ENCODE results near the gene MLKL.

MLKL gene

DNA sequence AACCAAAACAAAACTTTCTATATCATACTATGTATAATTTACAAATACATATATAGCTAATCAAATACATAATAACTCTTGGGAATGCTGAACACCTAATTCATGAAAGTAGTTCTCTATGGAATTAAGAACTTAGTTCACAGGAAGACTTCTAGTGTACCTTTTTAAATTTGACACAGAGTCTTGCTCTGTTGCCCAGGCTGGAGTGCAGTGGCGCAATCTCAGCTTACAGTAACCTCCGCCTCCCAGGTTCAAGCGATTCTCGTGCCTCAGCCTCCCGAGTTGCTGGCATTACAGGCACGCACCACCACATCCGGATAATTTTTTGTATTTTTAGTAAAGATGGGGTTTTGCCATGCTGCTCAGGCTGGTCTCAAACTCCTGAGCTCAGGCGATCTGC, 58.7 kb downstream of the MLKL start:
- DNase-seq = no peak

DNA sequence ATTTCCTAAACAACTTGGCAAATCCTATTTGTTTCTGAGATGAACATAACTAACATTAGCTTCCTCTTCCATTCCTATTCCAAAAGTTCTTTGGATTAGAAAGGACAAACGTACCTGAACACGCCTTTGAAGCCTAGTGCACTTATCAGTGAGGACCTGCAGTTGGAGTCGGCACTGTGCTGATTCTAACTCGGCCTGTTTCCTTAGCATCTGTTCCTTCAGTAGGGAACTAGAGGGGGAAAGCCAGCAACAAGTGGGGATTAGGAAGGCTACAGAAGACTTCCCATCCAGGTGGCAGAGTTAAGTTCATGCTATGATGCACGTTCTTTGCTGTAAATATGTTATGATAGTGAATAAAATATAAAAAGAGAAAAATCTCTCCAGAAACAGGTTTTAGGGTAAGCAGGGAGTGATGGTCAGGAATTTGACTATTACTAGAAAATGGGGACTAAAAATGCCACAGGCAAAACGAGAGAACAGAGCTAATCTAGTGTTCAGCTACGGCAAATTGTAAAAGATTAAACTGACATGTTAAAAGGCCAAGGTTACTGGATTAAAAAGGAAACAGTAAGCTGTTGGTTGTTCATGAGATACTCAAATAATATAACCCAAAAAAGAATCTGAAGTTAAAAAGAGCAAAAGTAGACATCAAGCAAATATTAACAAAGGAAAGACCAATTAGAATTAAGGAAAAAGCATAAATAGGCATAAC, 62.8 kb downstream of the MLKL start:
- DNase-seq = no peak

DNA sequence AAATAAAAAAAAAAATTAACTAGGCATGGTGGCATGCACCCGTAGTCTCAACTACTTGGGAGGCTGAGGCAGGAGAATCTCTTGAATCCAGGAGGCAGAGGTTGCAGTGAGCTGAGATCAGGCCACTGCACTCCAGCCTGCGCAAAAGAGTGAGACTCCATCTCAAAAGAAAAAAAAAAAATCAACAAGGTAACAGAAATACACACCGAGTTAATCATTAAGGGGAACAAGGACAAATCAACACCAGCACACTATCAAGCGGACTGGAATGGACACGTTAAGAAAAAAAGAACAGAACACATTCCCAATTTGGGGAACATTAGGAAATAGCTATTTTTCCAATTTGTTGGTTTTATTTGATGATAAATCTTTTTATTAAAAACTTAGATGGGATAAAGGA, 65.4 kb downstream of the MLKL start:
- no peak for DNase-seq

DNA sequence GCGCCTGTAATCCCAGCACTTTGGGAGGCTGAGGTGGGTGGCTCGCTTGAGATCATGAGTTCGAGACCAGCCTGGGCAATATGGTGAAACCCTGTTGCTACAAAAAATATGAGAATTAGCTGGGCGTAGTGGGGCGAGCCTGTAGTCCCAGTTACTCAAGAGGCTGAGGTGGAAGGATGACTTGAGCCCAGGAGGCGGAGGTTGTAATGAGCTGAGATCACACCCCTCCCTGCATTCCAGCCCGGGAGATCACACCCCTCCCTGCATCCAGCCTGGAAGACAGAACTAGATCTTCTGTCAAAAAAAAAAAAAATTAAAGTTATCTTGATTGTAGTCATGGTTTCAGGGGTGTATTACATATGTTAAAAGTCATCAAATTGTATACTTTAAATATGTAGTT, 67.0 kb downstream of the MLKL start:
- no peak for DNase-seq

DNA sequence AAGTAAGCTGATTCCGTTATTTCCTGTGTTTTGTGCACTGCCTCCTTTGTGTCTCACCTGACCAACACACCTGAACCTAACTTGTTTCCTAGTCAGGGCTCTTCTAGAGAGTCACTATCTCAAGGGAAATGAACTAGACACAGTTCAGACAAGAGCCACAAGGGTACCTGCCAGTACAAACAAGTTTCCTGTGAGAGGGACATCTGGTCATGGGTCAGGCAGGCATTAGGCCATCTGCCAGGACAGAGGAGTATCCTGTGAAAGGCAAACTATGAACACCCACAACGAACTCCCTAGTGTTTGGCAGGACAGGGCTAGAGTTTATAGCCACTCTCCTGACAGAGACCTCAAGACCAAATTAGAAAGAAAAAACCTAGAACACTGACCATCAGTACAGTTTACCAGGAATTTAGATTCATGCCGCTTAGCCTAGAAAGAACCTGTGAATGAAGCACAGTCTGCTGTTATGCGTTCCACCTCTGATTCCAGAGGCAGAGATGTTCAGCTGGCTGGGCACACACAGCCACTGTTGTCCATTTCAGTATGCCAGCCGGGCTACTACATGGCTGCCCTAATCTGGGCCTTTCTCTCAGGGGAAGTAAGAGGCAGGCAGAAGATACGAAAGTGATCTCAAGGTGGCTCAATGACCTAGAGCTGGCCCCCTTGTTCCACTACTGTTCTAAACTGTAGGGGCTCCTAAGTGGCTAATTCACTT, 73.0 kb downstream of the MLKL start:
- DNase-seq = no peak

DNA sequence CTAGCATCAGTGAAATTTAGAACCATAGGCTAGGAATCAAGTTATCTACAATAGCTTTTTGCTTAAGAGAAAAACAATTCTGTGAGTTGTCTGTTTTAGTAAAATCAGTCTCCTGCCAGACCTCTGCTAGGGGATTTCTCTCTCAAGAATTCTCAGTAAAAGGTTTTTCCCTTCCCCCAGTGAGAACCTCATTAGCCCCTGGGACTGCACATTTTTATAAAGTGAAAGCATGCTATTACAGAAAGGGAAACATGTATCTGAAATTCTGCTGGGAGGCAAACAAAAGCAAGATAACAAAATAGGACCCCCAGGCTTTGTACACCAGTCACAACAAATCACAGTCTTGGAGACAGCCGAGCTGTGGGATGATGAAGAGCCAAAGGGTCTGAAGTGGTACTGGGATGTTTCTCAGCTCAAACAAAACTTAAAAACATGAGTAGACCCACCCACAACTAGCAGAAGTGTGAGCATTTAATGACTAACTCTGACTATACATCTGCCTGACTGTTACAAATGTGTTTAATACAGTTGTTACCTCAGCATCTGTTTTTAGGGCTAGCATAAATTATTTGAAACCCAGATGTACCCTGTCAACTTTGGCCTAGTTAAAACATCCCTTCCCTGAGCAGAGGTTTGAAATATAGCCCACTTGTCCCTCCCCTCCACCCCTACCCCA, 73.8 kb downstream of the MLKL start:
- no peak for DNase-seq

DNA sequence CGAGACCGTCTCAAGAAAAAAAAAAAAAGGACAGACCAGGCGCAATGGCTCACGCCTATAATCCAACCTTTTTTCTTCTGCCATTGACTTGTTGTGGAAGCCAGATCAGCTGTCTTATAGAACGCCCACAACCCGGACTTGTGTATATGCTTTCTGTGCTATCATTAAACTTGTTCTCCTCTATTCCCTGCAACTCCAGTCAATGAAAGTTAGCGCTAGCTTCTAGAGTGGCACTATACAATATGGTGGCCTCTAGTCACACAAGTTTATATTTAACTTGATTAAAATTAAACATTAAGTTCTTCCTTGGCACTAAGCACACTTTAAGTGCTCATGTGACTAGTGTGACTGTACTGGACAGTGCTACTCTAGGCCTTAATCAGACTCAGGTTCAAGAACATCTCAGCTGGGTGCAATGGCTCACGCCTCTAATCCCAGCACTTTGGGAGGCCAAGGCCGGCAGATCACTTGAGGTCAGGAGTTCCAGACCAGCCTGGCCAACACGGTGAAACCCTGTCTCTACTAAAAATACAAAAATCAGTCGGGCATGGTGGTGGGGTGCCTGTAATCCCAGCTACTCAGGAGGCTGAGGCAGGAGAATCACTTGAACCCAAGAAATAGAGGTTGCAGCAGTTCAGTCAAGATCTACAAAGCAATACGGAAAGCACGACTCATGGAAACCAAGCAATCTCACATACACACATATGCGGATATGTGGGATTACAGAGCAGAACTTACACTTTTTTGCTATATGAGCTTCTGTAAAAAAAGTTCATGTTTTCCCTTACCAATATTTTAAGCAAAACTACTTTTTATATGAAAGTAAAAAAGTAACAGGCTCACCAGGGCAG, 74.9 kb downstream of the MLKL start:
- DNase-seq = no peak

DNA sequence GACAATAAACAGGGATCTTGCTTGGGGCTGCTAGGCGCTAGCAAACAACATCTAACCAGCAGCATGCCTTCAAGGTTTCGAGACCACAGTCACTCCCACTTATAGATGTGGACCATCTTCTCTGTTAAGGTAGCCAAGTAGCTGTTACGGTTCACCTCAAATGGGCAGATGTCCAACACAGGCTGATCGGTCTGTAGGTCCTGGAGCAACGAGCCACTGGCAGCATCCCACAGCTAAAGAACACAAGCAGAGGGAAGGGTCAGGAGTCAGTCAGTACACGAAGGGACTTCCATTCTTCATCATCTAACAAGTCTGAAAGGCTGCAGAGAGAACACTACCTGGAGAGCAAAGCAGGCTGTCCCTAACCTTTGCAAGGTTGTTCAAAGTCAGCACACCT, 76.8 kb downstream of the MLKL start:
- no peak for DNase-seq

DNA sequence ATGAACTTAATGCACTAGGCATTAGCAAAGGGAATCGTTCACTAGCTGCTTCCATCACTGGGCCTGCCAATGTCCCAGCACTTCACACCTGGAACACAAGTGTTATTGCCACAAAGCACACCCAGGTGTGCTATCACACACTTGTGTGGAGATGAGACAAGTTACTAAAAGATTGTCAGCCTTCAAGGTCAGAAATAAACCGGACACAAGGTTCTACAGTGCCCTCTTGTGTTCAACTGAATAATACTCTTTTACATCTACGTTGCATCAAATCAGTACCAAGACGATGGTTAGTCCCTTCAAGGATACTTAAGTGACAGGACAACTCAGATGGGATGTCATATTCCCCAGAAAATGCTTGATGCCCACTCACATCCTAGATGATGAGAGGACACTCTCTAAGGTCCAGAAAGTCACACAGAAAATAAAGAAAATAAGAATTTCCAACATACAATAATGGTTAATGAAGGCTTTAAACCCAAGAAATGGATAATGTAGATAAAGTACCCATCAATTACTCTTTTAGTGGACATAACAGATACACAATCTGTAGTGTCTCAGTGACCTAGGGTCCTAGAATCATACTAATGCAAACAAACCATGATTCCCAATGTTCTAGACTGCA, 77.3 kb downstream of the MLKL start:
- peak; percentile 22 for DNase-seq

DNA sequence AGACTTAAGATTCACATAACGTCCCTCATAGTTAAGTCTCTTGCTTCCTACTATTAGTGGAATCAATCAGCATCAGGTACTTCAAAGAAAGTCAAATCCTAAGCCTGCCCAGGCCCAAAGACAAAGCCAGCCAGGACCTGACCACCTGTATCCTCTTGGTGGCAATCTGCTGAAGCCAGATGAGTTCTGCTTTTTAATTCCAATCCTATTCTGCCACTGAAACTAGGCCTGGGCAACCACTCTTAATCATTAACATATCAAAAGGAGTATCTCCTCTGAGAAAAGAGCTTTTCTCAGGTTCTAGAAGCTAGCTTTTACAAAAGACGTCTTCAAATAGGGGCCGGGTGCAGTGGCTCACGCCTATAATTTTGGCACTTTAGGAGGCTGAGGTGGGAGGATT, 78.7 kb downstream of the MLKL start:
- no peak for DNase-seq

Data from NCI-H69 (cell line).